Caco-2 (cell line): Measurements from ENCODE around the gene TRDN. TPM values are rescaled to one million over a fixed set of nuclear protein-coding genes. Genes with fewer than 3 reads are reported as not detected.

Experiments
- BruUV-seq: library from RNA; stranded (reverse); fragments of 400-500 nt; replicated peaks from 2 replicates; lab custom pipeline; 2021; lab: Mats Ljungman, UMichigan
- CTCF ChIA-PET: fragments of 300-600 bp; sonication (Branson Sonifier 250); formaldehyde crosslinking; loops from one replicate; lab custom pipeline; 2022; ENCODE audit warnings: antibody characterized with exemption; lab: Charles Lee
- POLR2A ChIA-PET: fragments of 300-600 bp; sonication (Branson Sonifier 250); formaldehyde crosslinking; loops from one replicate; lab custom pipeline; 2022; ENCODE audit warnings: antibody characterized with exemption; lab: Charles Lee
- DNase-seq, 2 experiments: peaks; one replicate each; pipeline versions ENCODE4 v3.0.0 to v3.0.0-alpha.2; 2020 to 2022
- H3K27me3 ChIP-seq: replicated peaks from 2 replicates; pipeline ENCODE4 v1.6.0; 2011; ENCODE audit warnings: low read length; ENCODE audit not compliant: control insufficient read depth, insufficient read depth
- H3K36me3 ChIP-seq: 2 replicates; pipeline ENCODE4 v1.5.1; 2011; ENCODE audit warnings: low read length; ENCODE audit not compliant: control insufficient read depth, insufficient read depth
- H3K4me1 ChIP-seq: fragments of 250-450 bp; sonication (Bioruptor Pico); 2 replicates; pipeline ENCODE4 v1.5.1; 2020; ENCODE audit warnings: mild to moderate bottlenecking
- H3K4me3 ChIP-seq: 2 replicates; pipeline ENCODE4 v1.5.1; 2011; ENCODE audit warnings: low read depth, mild to moderate bottlenecking, control low read depth, low read length
- H3K9me3 ChIP-seq: fragments of 250-450 bp; sonication (Bioruptor Pico); 2 replicates; pipeline ENCODE4 v1.5.1; 2020; ENCODE audit warnings: mild to moderate bottlenecking, moderate library complexity
- H3K27ac Mint-ChIP-seq: one replicate; pipeline ENCODE4 v1.8.0; 2022; ENCODE audit warnings: mixed read lengths; ENCODE audit not compliant: unreplicated experiment
- H3K27me3 Mint-ChIP-seq: one replicate; pipeline ENCODE4 v1.8.0; 2022; ENCODE audit warnings: mixed read lengths; ENCODE audit not compliant: insufficient read depth, unreplicated experiment
- H3K36me3 Mint-ChIP-seq: one replicate; pipeline ENCODE4 v1.8.0; 2022; ENCODE audit warnings: mild to moderate bottlenecking, mixed read lengths; ENCODE audit not compliant: insufficient read depth, unreplicated experiment
- H3K4me1 Mint-ChIP-seq: one replicate; pipeline ENCODE4 v1.8.0; 2022; ENCODE audit warnings: low read depth, mixed read lengths; ENCODE audit not compliant: unreplicated experiment
- H3K4me3 Mint-ChIP-seq: one replicate; pipeline ENCODE4 v1.8.0; 2022; ENCODE audit warnings: mild to moderate bottlenecking, moderate library complexity, mixed read lengths; ENCODE audit not compliant: unreplicated experiment
- H3K9me3 Mint-ChIP-seq: one replicate; pipeline ENCODE4 v1.8.0; 2022; ENCODE audit warnings: mixed read lengths; ENCODE audit not compliant: unreplicated experiment
- CTCF ChIP-seq, 2 experiments: fragments of 200-600 bp in 1 of 2; IDR thresholded peaks; 1 replicate in 1 of 2; 2 replicates in 1 of 2; pipeline versions ENCODE4 v1.5.1 to v1.8.0; 2011 to 2022; ENCODE audit warnings: antibody characterized with exemption in 1 of 2, control low read depth in 1 of 2, inconsistent platforms in 1 of 2, low read depth in 1 of 2, low read length in 1 of 2, mild to moderate bottlenecking in 1 of 2, moderate library complexity in 1 of 2; ENCODE audit not compliant: insufficient read depth in 1 of 2, severe bottlenecking in 1 of 2, unreplicated experiment in 1 of 2
- intact Hi-C: fragments of 100-400 bp; cut with micrococcal nuclease; formaldehyde crosslinking; loops from one replicate; pipeline ENCODE4 v1.10.0; 2022; ENCODE audit not compliant: unreplicated experiment
- total RNA-seq: library from RNA; stranded (reverse); gene quantifications from 2 replicates; pipeline ENCODE4 v1.2.3, GENCODE V29; 2022

Gene TRDN
- total RNA-seq, 1 experiment from 2014 or later, result not detected

GRCh38 chr6:123168466-123168865 lies 468.3 kb downstream of the TRDN start:
- BruUV-seq, result no TSS peak
- Histone ChIP-seq H3K9me3 (no peaks in the 10 kb centered on the region), H3K4me3 (no peak overlapping the region), H3K36me3 (no peaks in the 10 kb centered on the region), H3K27me3 (no peaks in the 10 kb centered on the region), H3K4me1 (no peaks in the 10 kb centered on the region)
- no peak for TF ChIP-seq CTCF (IDR thresholded peaks at IDR 0.05; ENCODE audit: insufficient read depth in 1 of 2, low read depth in 1 of 2, low read length in 1 of 2, severe bottlenecking in 1 of 2, unreplicated experiment in 1 of 2)
- Mint-ChIP-seq H3K9me3 (no peaks in the 10 kb centered on the region), H3K27me3 (no peaks in the 10 kb centered on the region), H3K36me3 (no peaks in the 10 kb centered on the region), H3K4me1 (no peaks in the 10 kb centered on the region), H3K27ac (no peak overlapping the region), H3K4me3 (no peak overlapping the region)
- ChIA-PET CTCF (no interaction called here), POLR2A (no interaction called here)
- intact Hi-C loops, result no loop called here
- no peak for DNase-seq

Other genes starting within 250 kb of the TRDN start
- gene NKAIN2, start 166.9 kb upstream of the TRDN start, total RNA-seq, result not detected in 2 replicates